Panc1 (cell line): ENCODE results near the gene CEP85L. TPM values are rescaled to one million over a fixed set of nuclear protein-coding genes. Genes with fewer than 3 reads are reported as not detected.

ENCODE experiments used
- ATAC-seq: fragments of 200-7000 bp; cut with Tn5 transposase; 2 replicates; pipeline ENCODE4 v1.9.1; 2020; ENCODE audit warnings: mild to moderate bottlenecking, moderate library complexity
- BruUV-seq: library from RNA; stranded (reverse); fragments of 400-500 nt; replicated peaks from 2 replicates; lab custom pipeline; 2021; lab: Mats Ljungman, UMichigan
- CTCF ChIA-PET: fragments of 300-600 bp; sonication (Branson Sonifier 250); formaldehyde crosslinking; loops from one replicate; lab custom pipeline; 2022; ENCODE audit warnings: antibody characterized with exemption; lab: Charles Lee
- POLR2A ChIA-PET: fragments of 300-600 bp; sonication (Branson Sonifier 250); formaldehyde crosslinking; loops from one replicate; lab custom pipeline; 2022; ENCODE audit warnings: antibody characterized with exemption; lab: Charles Lee
- DNase-seq: peaks from one replicate; pipeline ENCODE4 v3.0.0-alpha.2; 2010; ENCODE audit warnings: low read depth, low spot score
- H3K27ac ChIP-seq: 2 replicates; pipeline ENCODE4 v1.5.1; 2011; ENCODE audit warnings: mild to moderate bottlenecking, low read length, inconsistent platforms
- H3K27me3 ChIP-seq: fragments of 200-500 bp; sonication (Bioruptor generic); 2 replicates; pipeline ENCODE4 v1.6.0; 2014; ENCODE audit warnings: low read length, inconsistent platforms; ENCODE audit not compliant: control insufficient read depth, insufficient read depth
- H3K36me3 ChIP-seq: fragments of 200-500 bp; sonication (Bioruptor generic); 2 replicates; pipeline ENCODE4 v1.5.1; 2014; ENCODE audit warnings: inconsistent platforms, mild to moderate bottlenecking, low read length, moderate library complexity; ENCODE audit not compliant: control insufficient read depth, insufficient read depth
- H3K4me1 ChIP-seq: 2 replicates; pipeline ENCODE4 v1.5.1; 2011; ENCODE audit warnings: inconsistent platforms, mild to moderate bottlenecking, low read length, moderate library complexity; ENCODE audit not compliant: control insufficient read depth, insufficient read depth
- H3K4me3 ChIP-seq, 2 experiments: 2 replicates each; pipeline ENCODE4 v1.5.1; 2011 to 2012; ENCODE audit warnings: low read depth in 2 of 2, low read length in 2 of 2, mild to moderate bottlenecking in 2 of 2, inconsistent platforms in 1 of 2, moderate library complexity in 1 of 2
- H3K9me3 ChIP-seq: fragments of 200-500 bp; sonication (Bioruptor generic); 2 replicates; pipeline ENCODE4 v1.5.1; 2014; ENCODE audit warnings: low read depth, mild to moderate bottlenecking, inconsistent platforms, low read length, moderate library complexity; ENCODE audit not compliant: control insufficient read depth, insufficient read depth
- POLR2AphosphoS5 ChIP-seq: IDR thresholded peaks from 2 replicates; pipeline ENCODE4 v1.6.1; 2012; ENCODE audit warnings: mild to moderate bottlenecking, low read depth, low read length, moderate library complexity
- SIN3A ChIP-seq: IDR thresholded peaks from 2 replicates; pipeline ENCODE4 v1.6.1; 2012; ENCODE audit warnings: low read depth, mild to moderate bottlenecking, low read length, moderate library complexity, borderline replicate concordance; ENCODE audit not compliant: insufficient read depth
- TCF7L2 ChIP-seq: IDR thresholded peaks from 2 replicates; pipeline ENCODE4 v1.6.1; 2011; ENCODE audit warnings: mild to moderate bottlenecking, low read depth, low read length, inconsistent platforms
- in situ Hi-C: cut with HindIII; loops from 2 replicates; pipeline ENCODE4 v1.10.0; 2016; ENCODE audit warnings: low sequenced_read_pairs, low pct_unique_long_range_greater_than_20kb
- intact Hi-C: fragments of 100-400 bp; cut with micrococcal nuclease; formaldehyde crosslinking; loops from one replicate; pipeline ENCODE4 v1.10.0; 2022; ENCODE audit not compliant: unreplicated experiment
- total RNA-seq: library from RNA; stranded (reverse); gene quantifications from one replicate; pipeline ENCODE4 v1.2.1, GENCODE V29; 2021; ENCODE audit not compliant: unreplicated experiment
- TF ChIP-seq, protein P1 (sequence below), 2 experiments: IDR thresholded peaks; 2 replicates each; pipeline ENCODE4 v1.6.1; 2011 to 2012; ENCODE audit warnings: low read depth in 2 of 2, control low read depth in 1 of 2, low read length in 1 of 2, mild to moderate bottlenecking in 1 of 2, moderate library complexity in 1 of 2; ENCODE audit not compliant: insufficient read depth in 1 of 2
- TF ChIP-seq, protein P2 (sequence below): fragments of 450-650 bp; IDR thresholded peaks from 2 replicates; pipeline ENCODE4 v1.5.1; 2017; ENCODE audit warnings: mild to moderate bottlenecking

Gene CEP85L
- total RNA-seq, 1 experiment from 2014 or later = 6.7 TPM

DNA sequence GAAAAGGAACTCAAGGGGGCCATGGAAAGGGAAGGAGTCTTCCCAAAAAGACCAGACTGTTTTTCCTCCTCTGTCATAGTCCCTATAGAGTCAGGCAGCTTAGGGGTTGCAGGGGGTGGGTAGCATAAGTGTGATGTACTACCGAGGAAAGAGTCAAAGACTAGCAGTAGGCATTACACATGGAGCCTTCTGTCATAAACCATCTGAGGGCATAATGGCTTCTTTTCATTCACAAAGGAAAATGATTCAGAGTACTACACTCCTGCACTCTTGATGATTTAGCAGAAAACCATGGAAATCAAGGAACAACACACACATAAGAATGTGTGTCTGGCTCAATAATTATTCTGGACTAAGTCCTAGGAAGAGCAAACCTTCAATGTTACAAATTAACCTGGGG lies 88.4 kb downstream of the CEP85L start:
- BruUV-seq = no TSS peak
- no peaks in the 10 kb centered on the region for H3K9me3 ChIP-seq
- in situ Hi-C loops (no loop called here), intact Hi-C loops (no loop called here)
- H3K36me3 ChIP-seq = no peaks in the 10 kb centered on the region
- CTCF ChIA-PET = no interaction called here
- no peaks in the 10 kb centered on the region for H3K27me3 ChIP-seq
- no peak overlapping the region for H3K4me3 ChIP-seq
- POLR2A ChIA-PET = no interaction called here
- DNase-seq (no peak), ATAC-seq (no peak)
- H3K27ac ChIP-seq = no peak overlapping the region
- TF ChIP-seq, protein P1, sequence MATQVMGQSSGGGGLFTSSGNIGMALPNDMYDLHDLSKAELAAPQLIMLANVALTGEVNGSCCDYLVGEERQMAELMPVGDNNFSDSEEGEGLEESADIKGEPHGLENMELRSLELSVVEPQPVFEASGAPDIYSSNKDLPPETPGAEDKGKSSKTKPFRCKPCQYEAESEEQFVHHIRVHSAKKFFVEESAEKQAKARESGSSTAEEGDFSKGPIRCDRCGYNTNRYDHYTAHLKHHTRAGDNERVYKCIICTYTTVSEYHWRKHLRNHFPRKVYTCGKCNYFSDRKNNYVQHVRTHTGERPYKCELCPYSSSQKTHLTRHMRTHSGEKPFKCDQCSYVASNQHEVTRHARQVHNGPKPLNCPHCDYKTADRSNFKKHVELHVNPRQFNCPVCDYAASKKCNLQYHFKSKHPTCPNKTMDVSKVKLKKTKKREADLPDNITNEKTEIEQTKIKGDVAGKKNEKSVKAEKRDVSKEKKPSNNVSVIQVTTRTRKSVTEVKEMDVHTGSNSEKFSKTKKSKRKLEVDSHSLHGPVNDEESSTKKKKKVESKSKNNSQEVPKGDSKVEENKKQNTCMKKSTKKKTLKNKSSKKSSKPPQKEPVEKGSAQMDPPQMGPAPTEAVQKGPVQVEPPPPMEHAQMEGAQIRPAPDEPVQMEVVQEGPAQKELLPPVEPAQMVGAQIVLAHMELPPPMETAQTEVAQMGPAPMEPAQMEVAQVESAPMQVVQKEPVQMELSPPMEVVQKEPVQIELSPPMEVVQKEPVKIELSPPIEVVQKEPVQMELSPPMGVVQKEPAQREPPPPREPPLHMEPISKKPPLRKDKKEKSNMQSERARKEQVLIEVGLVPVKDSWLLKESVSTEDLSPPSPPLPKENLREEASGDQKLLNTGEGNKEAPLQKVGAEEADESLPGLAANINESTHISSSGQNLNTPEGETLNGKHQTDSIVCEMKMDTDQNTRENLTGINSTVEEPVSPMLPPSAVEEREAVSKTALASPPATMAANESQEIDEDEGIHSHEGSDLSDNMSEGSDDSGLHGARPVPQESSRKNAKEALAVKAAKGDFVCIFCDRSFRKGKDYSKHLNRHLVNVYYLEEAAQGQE (IDR thresholded peaks at IDR 0.05; ENCODE audit: insufficient read depth in 1 of 2, low read depth in 2 of 2, low read length in 1 of 2) = no peak
- TF ChIP-seq TCF7L2 (no peak), SIN3A (no peak), POLR2AphosphoS5 (no peak)
- TF ChIP-seq, protein P2, sequence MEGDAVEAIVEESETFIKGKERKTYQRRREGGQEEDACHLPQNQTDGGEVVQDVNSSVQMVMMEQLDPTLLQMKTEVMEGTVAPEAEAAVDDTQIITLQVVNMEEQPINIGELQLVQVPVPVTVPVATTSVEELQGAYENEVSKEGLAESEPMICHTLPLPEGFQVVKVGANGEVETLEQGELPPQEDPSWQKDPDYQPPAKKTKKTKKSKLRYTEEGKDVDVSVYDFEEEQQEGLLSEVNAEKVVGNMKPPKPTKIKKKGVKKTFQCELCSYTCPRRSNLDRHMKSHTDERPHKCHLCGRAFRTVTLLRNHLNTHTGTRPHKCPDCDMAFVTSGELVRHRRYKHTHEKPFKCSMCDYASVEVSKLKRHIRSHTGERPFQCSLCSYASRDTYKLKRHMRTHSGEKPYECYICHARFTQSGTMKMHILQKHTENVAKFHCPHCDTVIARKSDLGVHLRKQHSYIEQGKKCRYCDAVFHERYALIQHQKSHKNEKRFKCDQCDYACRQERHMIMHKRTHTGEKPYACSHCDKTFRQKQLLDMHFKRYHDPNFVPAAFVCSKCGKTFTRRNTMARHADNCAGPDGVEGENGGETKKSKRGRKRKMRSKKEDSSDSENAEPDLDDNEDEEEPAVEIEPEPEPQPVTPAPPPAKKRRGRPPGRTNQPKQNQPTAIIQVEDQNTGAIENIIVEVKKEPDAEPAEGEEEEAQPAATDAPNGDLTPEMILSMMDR = no peak
- no peaks in the 10 kb centered on the region for H3K4me1 ChIP-seq

DNA sequence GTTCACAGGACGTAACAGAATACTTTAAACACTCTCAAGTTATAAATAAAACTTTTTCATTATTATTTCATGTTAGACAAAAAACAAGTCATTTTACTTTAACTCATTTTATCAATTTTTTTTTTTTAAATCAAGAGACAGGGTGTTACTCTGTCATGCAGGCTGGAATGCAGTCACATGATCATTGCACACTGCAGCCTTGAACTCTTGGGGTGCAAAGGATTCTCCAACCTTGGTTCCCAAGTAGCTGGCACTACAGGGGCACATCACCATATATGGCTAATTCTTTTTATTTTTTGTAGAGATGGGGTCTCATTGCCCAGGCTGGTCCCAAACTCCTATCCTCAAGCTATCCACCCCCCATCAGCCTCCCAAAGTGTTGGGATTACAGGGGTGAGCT lies 89.1 kb downstream of the CEP85L start:
- TF ChIP-seq TCF7L2 (no peak), POLR2AphosphoS5 (no peak), SIN3A (no peak)
- TF ChIP-seq, protein P1 (IDR thresholded peaks at IDR 0.05; ENCODE audit: insufficient read depth in 1 of 2, low read depth in 2 of 2, low read length in 1 of 2) = no peak
- TF ChIP-seq, protein P2 = no peak
- CTCF ChIA-PET = no interaction called here
- DNase-seq = no peak
- Histone ChIP-seq H3K27me3 (no peaks in the 10 kb centered on the region), H3K27ac (no peak overlapping the region), H3K36me3 (no peaks in the 10 kb centered on the region), H3K4me3 (no peak overlapping the region), H3K4me1 (no peaks in the 10 kb centered on the region), H3K9me3 (no peaks in the 10 kb centered on the region)
- intact Hi-C loops = no loop called here
- ATAC-seq = no peak
- POLR2A ChIA-PET = no interaction called here
- BruUV-seq = no TSS peak
- in situ Hi-C loops = no loop called here
